Natural killer cell (primary cell): ENCODE measurements around the gene PLAU. TPM values are rescaled to one million over a fixed set of nuclear protein-coding genes. Genes with fewer than 3 reads are reported as not detected.

Experiments
- ATAC-seq, 3 donors: fragments of 150-1000 bp in 2 of 3; fragments of 200-7000 bp in 1 of 3; cut with Tn5 transposase; 1 replicate in 1 of 3; 2 replicates in 2 of 3; pipeline ENCODE4 v1.10.0; 2021; ENCODE audit warnings: mild to moderate bottlenecking in 2 of 3, moderate library complexity in 2 of 3
- DNase-seq, 2 donors: peaks; one replicate each; pipeline versions ENCODE4 v3.0.0 to v3.0.0-alpha.2; 2013 to 2021; ENCODE audit warnings: mixed read lengths in 1 of 2
- H3K27ac ChIP-seq: one replicate; pipeline ENCODE4 v1.5.1; 2013; ENCODE audit warnings: mild to moderate bottlenecking, low read length
- H3K27me3 ChIP-seq: one replicate; pipeline ENCODE4 v1.6.1; 2013; ENCODE audit warnings: low read length; ENCODE audit not compliant: control insufficient read depth, insufficient read depth
- H3K36me3 ChIP-seq: one replicate; pipeline ENCODE4 v1.6.1; 2013; ENCODE audit warnings: low read length; ENCODE audit not compliant: control insufficient read depth, insufficient read depth
- H3K4me1 ChIP-seq: one replicate; pipeline ENCODE4 v1.6.1; 2013; ENCODE audit warnings: low read length; ENCODE audit not compliant: control insufficient read depth, insufficient read depth
- H3K4me3 ChIP-seq: one replicate; pipeline ENCODE4 v1.5.1; 2013; ENCODE audit warnings: low read length
- H3K9me3 ChIP-seq: one replicate; pipeline ENCODE4 v1.6.1; 2013; ENCODE audit warnings: low read length; ENCODE audit not compliant: control insufficient read depth, insufficient read depth
- H3K27ac Mint-ChIP-seq, 2 donors: one replicate each; pipeline ENCODE4 v1.8.0; 2022; ENCODE audit warnings: mild to moderate bottlenecking in 2 of 2, mixed read lengths in 2 of 2, moderate library complexity in 1 of 2
- H3K27me3 Mint-ChIP-seq, 2 donors: one replicate each; pipeline ENCODE4 v1.8.0; 2022; ENCODE audit warnings: low read depth in 2 of 2, mixed read lengths in 2 of 2
- H3K36me3 Mint-ChIP-seq: one replicate; pipeline ENCODE4 v1.8.0; 2022; ENCODE audit warnings: mixed read lengths
- H3K4me1 Mint-ChIP-seq, 2 donors: one replicate each; pipeline ENCODE4 v1.8.0; 2022; ENCODE audit warnings: mixed read lengths in 2 of 2
- H3K4me3 Mint-ChIP-seq: one replicate; pipeline ENCODE4 v1.8.0; 2022; ENCODE audit warnings: mild to moderate bottlenecking, moderate library complexity, mixed read lengths
- H3K9me3 Mint-ChIP-seq, 2 donors: one replicate each; pipeline ENCODE4 v1.8.0; 2022; ENCODE audit warnings: mixed read lengths in 2 of 2
- WGBS: methylation state at CpG from one replicate; pipeline ENCODE4 v1.1.7; 2013; ENCODE audit warnings: missing lambda C conversion rate; ENCODE audit not compliant: insufficient coverage; 5-methylcytosine and 5-hydroxymethylcytosine counted together
- intact Hi-C: fragments of 100-400 bp; cut with micrococcal nuclease; formaldehyde crosslinking; loops from one replicate; pipeline ENCODE4 v1.14.2; 2022
- total RNA-seq, 4 donors: library from RNA; stranded (reverse); fragments of 120-200 nt in 1 of 4; gene quantifications; one replicate each; pipeline versions ENCODE4 v1.2.3 to v1.2.4, GENCODE V29; 2013 to 2022
- TF ChIP-seq, protein P1 (sequence below): fragments of 200-600 bp; IDR thresholded peaks from one replicate; pipeline ENCODE4 v1.8.0; 2022; ENCODE audit warnings: antibody characterized with exemption

The PLAU gene
- total RNA-seq, 3 donors from 2014 or later (not counting 1 experiment from before 2014, with no cell fraction given) = 0.12 to 1.6 (median 0.32) TPM

DNA sequence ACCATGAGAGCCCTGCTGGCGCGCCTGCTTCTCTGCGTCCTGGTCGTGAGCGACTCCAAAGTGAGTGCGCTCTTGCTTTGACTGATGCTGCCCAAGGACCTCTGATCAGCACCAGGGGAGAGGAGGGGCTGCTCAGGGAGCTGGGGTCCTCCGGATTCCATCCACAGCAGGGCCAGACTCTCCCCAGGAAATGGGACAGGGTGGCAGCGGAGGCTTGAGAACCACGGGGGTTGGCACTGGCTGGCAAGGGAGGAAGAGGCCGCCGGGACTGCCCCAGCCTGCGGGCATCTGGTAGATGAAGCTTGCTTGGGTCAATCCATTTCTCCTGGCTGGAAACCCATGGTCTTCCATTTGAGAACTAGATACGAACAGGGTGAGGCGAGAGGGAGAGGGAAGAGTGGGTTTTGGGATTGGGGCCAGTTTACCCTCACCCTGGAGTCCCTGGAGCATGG lies 647 bp downstream of the PLAU start:
- H3K27me3 ChIP-seq = peaks cover 30% of the 10 kb centered on the region
- WGBS = 23% methylated on average over 14 of the region's 14 CpGs
- peak overlapping the region; percentile 93 for H3K4me3 Mint-ChIP-seq
- no peak overlapping the region for H3K27ac ChIP-seq
- H3K36me3 ChIP-seq = no peaks in the 10 kb centered on the region
- peaks cover 23 to 32% of the 10 kb centered on the region in 2 donors for H3K27me3 Mint-ChIP-seq
- H3K27ac Mint-ChIP-seq = peak overlapping the region in 1 of 2 donors; percentile 91
- ATAC-seq (no peak), DNase-seq (no peak)
- H3K4me1 Mint-ChIP-seq = peaks cover 31 to 34% of the 10 kb centered on the region in 2 donors
- H3K36me3 Mint-ChIP-seq = no peaks in the 10 kb centered on the region
- H3K9me3 ChIP-seq = no peaks in the 10 kb centered on the region
- H3K4me3 ChIP-seq = peak overlapping the region; percentile 20
- peaks cover 44% of the 10 kb centered on the region for H3K4me1 ChIP-seq
- no peaks in the 10 kb centered on the region for H3K9me3 Mint-ChIP-seq
- intact Hi-C loops = no loop called here
- TF ChIP-seq, protein P1, sequence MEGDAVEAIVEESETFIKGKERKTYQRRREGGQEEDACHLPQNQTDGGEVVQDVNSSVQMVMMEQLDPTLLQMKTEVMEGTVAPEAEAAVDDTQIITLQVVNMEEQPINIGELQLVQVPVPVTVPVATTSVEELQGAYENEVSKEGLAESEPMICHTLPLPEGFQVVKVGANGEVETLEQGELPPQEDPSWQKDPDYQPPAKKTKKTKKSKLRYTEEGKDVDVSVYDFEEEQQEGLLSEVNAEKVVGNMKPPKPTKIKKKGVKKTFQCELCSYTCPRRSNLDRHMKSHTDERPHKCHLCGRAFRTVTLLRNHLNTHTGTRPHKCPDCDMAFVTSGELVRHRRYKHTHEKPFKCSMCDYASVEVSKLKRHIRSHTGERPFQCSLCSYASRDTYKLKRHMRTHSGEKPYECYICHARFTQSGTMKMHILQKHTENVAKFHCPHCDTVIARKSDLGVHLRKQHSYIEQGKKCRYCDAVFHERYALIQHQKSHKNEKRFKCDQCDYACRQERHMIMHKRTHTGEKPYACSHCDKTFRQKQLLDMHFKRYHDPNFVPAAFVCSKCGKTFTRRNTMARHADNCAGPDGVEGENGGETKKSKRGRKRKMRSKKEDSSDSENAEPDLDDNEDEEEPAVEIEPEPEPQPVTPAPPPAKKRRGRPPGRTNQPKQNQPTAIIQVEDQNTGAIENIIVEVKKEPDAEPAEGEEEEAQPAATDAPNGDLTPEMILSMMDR = no peak

DNA sequence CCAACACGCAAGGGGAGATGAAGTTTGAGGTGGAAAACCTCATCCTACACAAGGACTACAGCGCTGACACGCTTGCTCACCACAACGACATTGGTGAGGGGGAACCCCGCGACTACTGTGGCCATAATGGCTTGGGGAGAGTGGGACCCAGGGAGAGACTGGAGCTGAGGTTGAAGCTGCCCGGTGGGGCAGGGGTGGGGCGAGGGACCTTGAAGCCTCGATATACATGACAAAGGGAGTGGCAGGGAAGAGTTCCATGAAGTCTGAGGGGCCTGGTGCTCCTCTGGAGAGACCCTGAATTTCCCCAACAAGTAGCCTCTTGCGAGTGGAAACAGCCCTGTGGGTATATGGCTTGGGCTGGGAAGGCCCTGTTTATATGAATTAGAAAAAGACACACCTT lies 3.1 kb downstream of the PLAU start:
- Histone ChIP-seq H3K9me3 (peaks cover 7% of the 10 kb centered on the region), H3K27ac (no peak overlapping the region), H3K4me1 (peaks cover 26% of the 10 kb centered on the region), H3K4me3 (no peak overlapping the region), H3K27me3 (peaks cover 25% of the 10 kb centered on the region), H3K36me3 (no peaks in the 10 kb centered on the region)
- H3K9me3 Mint-ChIP-seq = no peaks in the 10 kb centered on the region
- no peak for DNase-seq
- intact Hi-C loops = no loop called here
- no peak for ATAC-seq
- peaks cover 18 to 28% of the 10 kb centered on the region in 2 donors for H3K27me3 Mint-ChIP-seq
- TF ChIP-seq, protein P1 = no peak
- H3K27ac Mint-ChIP-seq = no peak overlapping the region
- WGBS = 84% methylated on average over 8 of the region's 10 CpGs
- peaks cover 19 to 22% of the 10 kb centered on the region in 2 donors for H3K4me1 Mint-ChIP-seq
- no peaks in the 10 kb centered on the region for H3K36me3 Mint-ChIP-seq
- H3K4me3 Mint-ChIP-seq = no peak overlapping the region

DNA sequence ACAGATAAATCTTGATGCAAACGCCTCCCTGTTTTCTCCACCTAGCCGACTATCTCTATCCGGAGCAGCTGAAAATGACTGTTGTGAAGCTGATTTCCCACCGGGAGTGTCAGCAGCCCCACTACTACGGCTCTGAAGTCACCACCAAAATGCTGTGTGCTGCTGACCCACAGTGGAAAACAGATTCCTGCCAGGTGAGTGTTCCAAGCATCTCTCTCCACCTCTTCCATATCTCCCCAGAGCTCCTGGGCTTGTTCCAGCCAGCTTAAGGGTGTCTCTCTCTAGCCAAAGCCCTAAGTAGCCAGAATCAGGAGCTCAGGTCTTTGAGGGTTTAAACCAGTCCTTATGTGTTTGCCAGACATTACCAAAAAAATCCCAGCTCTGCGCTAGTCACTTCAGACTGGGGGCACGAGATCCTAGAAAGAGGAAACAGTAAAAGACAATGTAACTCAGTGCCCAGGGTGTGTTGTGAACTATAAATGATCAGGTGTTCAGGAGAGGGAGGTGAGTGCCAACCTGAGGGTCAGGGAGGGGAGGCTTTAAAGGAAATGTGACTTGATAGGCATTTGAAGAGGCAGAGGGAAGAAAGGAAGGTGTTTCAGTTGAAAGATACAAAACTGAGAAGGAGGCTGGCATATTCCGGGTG lies 4.4 kb downstream of the PLAU start:
- TF ChIP-seq, protein P1 = no peak
- peaks cover 13 to 25% of the 10 kb centered on the region in 2 donors for H3K27me3 Mint-ChIP-seq
- no peaks in the 10 kb centered on the region for H3K9me3 Mint-ChIP-seq
- no peak overlapping the region for H3K4me3 Mint-ChIP-seq
- no peak for ATAC-seq
- WGBS = 91% methylated on average over 8 of the region's 8 CpGs
- H3K27ac Mint-ChIP-seq = no peak overlapping the region
- Histone ChIP-seq H3K4me1 (peaks cover 22% of the 10 kb centered on the region), H3K9me3 (peaks cover 11% of the 10 kb centered on the region), H3K36me3 (no peaks in the 10 kb centered on the region), H3K4me3 (no peak overlapping the region), H3K27me3 (peaks cover 20% of the 10 kb centered on the region), H3K27ac (no peak overlapping the region)
- intact Hi-C loops = no loop called here
- peaks cover 11 to 20% of the 10 kb centered on the region in 2 donors for H3K4me1 Mint-ChIP-seq
- no peak for DNase-seq
- no peaks in the 10 kb centered on the region for H3K36me3 Mint-ChIP-seq
